ENCODE results near the gene SPPL2B.

Gene SPPL2B

DNA sequence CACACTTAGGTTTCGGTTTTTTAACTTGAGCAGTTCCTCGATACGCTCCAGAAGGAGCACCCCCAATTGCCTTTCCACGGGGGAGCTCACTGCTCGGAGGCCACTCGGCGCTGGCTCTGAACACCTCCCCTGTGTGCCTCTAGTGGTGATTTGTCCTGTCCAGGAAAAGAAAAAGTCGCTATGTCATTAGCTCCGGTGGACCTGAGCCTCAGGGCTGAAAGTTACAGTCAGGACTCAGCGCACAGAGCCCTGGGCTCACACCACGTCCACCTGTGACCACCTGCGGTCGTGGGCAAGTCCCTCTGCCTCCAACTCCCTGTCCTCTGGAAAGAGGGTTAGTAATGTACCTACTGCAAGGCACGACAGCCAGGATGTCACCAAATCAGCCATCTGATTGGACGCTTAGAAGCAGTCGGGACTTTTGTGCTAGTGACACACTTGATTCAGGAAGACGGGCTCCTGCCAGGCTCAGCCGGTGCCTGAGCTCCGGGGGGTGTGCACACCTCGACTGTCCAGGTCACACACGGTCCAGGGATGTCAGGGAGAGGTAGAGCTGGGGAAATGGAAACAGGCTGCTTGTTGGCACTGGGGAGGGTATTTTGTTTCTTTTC, 27.7 kb downstream of the SPPL2B start:
- DNase-seq: no peak

DNA sequence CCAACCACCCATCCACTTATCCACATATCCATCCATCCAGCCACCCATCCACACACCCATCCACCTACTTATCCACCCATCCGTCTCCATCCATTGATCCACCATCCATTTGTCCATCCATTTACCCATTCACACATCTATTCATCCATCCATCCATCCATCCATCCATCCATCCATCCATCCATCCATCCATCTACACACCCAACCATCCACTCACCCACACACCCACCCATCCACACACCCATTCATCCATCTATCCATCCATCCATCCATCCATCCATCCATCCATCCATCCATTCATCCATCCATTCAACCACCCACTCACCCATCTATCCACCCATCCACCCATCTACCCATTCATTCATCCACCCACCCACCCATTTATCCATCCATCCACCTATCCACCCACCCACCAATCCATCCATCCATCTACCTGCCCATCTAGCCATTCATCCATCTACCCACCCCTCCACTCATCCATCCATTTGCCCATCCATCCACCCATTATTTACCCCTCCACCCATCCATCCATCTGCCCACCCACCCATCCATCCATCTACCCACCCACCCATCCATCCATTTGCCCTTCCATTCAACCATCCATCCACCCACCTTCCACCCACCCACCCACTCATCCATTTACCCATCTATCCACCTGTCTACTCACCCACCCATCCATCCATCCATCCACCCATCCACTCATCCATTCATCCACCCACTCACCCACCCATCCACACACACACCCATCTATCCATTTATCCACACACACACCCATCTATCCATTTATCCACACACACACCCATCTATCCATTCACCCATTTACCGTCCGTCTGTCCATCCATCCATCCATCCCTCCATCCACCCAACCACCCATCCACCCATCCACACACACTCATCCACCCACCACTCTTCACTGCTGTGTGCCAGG, 29.1 kb downstream of the SPPL2B start:
- no peak for DNase-seq

DNA sequence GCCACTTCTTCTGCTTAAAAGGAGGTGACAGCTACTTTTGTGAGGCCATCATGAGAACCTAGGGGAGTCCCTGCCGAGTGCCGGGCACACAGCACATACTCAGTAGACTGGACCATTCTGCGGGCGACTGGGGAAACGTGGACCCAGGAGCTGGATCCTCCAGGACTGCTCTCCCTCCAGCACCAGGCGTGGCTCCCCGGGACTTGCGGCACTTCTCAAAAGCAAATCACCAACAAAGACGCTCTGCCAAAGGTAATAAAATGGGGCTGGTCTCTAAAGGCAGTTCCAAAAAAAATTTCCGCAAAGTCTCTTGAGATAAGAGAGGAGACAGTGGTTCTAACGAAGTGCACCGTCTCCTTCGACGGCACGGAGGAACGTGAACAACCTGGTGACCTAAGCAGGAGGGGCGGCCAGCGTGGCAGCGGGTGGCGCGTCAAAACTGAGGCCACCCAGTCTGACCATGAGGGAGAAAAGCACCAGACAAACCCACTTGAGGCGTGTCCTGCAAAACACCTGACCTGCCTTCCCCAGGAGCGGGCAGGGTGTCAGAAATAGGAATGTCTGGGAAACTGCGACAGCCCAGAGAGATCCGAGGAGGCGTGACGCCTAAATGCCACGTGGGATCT, 30.2 kb downstream of the SPPL2B start:
- no peak for DNase-seq

DNA sequence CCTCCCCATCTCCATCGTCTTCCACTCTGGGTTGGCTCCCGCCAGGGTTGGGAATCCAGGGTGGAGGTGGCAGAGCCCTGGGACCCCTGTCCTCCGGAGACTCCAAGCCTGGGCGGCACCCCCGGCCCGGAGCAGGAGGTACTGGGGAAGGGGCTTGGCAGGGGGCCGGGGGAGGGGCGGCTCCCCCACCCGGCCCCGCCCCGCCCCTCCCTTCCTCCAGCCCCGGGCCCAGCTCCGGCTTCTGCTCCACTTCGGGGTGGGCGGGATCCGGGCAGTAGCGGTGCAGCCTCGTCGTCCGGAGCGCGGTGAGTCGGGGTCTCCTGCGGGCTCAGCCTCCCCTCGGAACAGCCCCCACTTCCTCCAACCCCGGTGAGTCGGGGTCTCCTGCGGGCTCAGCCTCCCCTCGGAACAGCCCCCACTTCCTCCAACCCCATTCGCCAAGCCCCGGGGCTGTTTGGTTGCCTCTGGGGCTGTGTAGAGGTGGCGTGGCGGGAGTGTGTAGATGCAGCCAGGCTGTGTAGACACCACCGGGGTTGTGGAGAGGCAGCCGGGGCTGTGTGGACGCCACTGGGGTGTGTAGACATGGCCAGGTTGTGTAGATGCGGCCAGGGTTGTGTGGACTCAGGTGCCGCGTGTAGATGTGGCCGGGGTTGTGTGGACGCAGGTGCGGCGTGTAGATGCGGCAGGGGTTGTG, 31.7 kb downstream of the SPPL2B start, which contains the start of gene TMPRSS9:
TMPRSS9 (plus strand) TSS at position 274 of the 694 bp plus-strand sequence. CDS start 29,521 bp downstream, outside the sequence.
- DNase-seq: no peak

DNA sequence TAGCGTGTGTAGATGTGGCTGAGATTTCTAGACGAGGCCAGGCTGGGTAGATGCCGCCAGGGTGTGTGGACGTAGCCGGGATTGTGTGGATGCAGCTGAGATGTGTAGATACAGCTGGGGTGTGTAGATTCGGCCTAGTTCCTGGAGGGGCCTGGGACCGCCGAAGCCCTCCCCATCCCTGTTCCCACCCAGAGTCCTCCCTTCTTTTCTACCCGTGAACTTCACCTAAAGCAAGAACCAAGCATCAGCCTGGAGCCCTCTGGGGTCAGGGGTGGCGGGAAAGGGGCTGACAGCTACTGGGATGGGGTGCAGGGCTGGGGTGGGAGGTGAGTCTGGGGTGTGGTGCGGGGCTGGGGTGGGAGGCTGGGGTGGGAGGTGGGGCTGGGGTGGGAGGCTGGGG, 32.3 kb downstream of the SPPL2B start:
- DNase-seq: no peak

DNA sequence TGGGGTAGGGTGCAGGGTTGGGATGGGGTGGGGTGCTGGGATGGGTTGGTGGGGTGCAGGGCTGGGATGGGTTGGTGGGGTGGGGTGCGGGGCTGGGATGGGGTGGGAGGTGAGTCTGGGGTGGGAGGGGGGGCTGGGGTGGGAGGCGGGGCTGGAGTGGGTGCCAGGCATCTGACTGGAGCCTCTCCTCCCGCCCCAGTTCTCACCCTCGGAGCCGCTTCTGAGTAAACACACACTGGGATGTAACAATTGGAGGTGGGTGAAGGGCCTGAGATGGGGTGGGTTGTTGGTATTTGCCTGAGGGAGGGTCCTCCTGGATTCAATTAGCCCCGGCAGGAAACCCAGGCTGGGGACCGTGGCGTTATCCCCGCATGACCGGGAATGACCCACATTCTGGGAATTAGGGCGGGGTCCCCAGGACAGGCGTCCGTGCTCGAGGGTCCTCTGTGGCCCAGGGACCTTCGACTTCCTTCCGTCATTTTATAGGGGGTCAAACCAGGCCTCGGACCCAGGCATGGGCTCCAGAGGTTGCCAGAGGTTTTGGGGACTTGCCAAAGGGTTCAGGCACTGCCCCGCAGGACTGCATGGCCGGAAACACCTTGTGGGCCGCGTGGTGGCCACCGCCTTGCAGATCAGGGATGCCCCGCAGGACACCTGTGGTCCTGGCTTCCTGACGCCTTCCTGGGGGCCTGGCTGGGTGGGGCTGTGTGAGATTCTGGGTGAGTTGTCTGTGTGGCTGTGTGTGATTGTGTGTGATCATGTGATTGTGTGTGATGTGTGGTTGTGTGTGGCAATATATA, 33.0 kb downstream of the SPPL2B start:
- DNase-seq: no peak

DNA sequence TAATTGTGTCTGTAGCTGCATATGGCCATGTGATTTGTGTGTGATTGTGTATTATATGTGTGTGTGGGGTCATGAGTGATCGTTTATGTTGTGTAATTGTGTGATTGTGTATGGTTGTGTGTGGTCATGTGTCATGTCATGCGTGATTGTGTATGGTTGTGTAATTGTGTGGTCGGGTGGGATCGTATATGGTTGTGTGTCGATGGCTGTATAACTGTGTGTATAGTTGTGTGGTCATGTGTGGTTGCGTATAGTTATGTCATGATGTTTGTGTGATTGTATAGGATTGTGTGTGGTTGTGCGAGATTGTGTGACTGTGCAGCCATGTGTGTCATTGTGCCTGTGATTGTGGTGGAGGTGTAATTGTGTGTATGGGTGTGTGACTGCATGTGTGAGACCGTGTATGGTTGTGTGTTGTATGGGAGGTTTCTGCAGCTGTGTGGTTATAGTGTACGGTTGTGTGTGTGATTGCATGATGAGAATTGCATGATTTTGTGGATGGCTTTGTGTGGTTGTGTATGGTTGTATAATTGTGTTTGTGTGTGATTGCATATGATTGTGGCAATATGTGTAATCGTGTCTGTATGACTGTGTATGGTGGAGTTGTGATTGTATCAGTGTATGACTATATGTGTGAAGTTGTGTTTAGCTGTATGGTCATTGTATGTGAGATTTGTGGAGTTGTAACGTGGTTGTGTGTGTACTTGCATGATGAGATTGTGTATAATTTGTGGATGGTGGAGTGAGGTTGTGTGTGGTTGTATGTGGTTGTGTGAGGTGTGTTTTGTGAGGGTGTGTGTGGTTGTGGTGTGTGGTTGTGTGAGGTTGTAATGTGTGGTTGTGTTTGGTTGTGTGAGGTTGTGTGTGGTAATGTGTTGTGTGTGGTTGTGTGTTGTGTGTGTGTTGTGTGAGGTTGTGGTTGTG, 33.8 kb downstream of the SPPL2B start:
- DNase-seq: no peak

DNA sequence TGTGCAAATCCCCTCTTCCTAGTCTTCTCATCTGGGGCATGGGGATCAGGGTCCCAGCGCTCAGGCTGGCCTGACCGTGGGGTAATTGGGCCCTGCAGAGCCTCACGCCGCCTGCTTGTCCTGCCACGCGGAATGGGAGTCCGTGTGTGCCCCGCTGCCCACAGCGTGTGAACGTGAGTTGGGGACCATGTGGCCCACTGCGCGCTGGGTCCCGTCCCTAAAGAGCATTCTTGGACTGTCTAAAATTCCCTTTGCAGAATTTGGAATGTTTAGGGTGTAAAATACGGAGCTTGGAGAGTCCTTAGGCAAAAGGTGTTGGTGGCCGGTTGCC, 34.5 kb downstream of the SPPL2B start:
- DNase-seq: no peak

DNA sequence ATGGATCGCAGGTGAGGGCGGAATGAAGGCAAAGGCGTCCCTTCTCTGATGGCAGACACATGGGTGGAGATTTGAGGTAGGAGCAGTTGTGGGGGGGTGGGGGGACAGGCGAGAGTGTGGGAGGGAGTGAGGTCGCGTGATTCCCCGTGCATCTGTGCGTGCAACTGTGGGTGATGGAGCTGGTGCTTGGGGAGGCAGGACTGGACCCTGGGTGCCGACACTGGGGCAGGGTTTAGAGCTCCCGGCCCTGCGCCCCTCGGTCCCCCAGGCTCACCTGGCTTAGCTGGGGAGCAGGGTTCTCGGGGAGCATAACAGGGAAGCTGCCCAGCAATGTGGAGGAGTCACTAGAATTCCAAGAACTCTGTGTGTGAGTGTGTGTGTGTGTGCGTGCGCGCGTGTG, 34.9 kb downstream of the SPPL2B start:
- DNase-seq: no peak

DNA sequence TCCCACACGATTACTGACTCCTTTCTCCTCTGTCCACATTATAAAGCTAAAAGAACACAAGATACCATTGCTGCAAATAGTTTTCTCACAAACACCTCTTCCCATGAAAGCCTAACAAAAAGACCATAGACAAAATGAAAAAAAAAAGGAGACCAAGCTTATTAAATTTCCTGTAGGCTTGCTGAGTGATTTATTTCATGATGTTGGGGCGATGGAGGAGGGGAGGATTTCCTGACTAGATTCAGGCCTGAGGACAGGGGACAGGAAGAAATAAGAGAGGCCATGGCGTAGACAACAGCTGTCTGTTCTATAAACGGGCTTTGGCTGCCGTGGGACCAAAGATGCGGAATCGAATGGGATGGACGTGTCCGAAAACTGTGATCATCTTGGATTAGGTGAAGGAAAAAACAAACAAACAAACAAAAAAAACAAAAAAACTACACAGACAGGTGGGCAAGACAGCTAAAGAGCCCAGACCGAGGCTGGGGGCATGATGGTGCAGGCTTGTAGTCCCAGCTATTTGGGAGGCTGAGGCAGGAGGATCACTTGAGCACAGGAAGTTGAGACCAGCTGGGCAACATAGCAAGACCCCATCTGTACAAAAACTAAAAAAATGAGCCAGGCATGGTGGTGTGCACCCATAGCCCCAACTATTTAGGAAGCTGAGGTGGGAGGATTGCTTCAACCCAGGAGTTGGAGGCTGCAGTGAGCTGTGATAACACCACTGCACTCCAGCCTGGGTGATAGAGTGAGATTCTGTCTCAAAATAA, 36.9 kb downstream of the SPPL2B start:
- DNase-seq: no peak

DNA sequence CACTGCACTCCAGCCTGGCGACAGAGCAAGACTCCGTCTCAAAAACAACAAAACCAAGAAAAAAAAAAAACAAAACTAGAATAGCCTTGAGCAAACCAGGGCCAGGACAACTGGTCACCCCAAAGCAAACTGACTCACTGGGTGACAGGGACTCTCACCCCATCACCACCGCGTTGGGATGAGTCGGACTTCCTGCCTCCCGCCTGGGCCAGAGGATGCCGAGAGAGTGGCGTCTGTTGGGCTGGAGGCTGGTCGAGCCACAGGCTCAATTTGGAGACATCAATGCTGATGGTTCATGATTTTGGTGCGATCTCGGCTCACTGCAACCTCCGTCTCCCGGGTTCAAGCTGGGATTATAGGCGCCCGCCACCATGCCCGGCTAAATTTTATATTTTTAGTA, 43.2 kb downstream of the SPPL2B start:
- DNase-seq: no peak

DNA sequence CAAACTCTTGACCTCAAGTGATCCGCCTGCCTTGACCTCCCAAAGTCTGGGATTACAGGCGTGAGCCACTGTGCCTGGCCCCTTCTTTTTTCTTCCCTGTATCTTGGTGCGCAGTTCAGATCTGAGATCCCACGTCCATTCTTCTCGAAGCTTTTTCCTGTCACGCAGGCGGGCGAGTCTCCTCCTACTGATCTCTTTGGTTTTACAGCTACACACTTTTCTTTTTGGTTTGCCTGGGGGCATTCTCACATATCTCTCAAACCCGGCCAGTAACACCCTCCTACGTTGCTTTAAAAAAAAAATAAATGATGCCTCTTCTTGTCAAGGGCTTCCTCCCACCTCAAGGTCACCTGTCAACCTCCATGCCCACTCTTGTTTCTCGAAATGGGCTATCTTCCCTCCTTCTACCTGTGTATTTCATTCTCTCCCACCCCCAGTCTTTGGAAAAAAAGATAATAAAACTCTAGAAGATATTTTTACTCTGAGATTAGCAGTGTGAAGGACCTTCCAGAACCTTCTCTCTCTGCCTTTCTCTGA, 43.7 kb downstream of the SPPL2B start:
- no peak for DNase-seq

DNA sequence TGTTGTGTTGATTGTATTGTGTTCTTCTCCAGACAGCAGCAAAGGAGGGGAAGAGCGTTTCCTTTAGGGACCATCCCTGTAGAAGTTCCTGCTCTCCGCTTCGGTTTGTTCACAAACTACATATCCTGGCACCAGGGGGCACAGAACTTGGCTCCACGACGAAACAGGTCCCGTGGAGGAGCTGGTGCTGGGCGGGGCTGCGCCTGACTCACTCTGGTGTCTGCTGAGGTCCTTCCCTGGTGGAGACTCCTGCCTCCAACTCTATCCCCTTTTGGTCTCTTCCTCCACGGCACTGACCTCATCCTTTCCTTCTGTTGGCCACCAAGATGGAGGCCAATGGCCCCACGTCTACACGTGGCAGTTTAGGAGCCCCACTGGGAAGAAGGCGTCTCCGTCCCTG, 46.3 kb downstream of the SPPL2B start:
- no peak for DNase-seq

DNA sequence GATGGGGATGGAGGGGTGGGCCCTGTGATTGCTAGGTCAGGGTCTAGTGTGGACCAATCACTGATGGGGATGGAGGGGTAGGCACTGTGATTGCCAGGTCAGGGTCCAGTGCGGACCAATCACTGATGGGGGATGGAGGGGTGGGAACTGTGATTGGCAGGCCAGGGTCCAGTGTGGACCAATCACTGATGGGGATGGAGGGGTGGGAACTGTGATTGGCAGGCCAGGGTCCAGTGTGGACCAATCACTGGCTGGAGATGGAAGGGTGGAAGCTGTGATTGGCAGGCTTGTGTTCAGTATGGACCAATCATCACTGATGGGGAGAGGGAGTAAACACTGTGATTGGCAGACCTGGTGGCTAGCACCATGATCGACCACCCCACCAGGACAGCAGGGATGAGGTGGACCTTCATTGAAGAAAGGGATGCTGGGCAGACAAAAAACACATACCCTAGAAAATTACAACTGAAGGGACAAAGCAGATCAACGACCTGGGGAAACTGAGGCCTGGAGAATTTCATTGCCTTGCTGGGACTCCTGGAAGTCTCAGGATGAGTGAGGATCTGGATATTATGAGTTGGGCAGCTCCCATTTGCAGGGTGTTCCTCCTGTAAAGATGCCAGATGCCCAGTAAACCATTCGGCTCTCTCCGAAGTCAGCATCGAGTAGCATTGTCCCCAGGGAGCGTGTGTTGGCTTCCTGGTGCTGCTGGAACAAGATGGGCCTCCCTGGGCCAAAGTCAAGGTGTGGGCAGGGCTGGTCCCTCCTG, 47.1 kb downstream of the SPPL2B start:
- DNase-seq: no peak

DNA sequence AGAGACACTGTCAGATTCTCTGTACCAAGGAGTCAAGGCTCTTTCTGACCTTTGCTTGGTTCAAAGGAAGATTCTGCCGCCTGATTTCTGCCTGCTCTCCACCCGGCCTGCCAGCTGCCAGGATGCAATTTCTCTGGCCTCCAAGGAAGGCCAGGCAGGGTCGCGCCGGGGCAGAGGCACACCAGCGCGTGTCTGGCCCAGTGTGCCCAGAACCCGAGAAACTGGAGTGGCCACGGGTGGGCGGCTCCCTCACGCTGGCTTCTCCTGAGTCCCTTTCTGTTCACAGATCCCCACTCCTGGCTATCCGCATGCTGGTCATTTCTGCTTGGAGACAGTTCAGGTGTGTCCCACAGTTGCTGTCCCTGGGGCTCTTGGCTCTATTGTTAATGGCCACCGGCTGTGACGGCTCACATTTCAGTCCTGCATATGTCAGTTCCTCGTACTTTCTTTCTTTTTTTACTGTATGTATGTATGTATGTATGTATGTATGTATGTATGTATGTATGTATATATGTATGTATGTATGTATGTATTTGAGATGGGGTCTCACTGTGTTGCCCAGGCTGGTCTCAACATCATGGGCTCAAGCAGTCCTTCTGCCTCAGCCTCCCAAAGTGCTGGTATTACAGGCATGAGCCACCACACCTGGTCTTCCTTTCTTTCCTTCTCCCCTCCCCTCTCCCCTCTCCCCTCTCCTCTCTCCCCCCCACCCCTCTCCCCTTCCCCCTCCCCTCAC, 48.5 kb downstream of the SPPL2B start:
- no peak for DNase-seq

DNA sequence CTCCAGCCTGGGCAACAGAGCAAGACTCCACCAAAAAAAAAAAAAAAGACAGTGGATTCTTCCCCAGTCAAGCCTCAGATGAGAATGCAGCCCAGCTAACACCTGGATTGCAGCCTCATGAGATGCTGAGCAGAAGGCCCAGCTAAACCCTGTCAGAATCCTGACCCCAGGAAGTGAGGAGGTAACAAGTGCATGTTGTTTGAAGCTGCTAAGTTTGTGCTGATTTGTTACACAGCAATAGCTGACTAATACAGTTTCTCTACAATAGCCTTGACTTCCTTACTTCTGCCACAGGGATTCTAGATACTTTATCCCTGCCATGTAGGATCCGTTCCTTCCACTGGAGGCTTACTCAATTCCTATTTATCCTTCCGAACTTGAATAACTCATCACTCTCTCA, 52.1 kb downstream of the SPPL2B start:
- DNase-seq: no peak

DNA sequence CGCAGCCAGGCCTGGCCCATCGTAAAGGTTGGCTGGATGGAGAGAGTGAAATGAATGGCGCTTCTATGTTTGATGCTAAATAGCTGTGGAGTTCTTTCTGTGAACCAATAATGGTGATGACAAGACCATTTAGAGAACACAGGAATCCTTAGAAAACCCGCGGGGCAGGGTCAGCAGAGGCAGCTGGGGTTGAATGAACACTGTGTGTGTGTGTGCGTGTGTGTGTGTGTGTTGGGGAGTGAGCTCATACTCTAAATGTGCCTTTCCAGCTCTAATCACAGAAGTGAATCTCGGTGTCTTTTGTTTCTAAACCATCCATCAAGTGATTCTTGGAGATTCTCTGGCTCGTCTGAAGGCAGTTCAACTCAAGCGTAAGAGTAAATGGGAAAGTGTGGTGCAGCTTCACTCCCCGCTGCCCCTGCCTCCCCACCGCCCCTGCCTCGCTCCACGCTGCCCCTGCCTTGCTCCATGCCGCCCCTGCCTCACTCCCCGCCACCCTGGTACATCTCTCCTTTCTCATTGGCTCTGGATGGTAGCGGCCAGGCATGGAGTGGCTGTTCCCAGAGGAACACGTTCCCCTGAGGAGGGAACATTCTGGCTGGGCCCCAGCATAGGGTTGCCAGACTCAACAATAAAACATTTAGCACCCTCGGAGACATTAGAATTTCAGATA, 52.8 kb downstream of the SPPL2B start:
- DNase-seq: no peak

DNA sequence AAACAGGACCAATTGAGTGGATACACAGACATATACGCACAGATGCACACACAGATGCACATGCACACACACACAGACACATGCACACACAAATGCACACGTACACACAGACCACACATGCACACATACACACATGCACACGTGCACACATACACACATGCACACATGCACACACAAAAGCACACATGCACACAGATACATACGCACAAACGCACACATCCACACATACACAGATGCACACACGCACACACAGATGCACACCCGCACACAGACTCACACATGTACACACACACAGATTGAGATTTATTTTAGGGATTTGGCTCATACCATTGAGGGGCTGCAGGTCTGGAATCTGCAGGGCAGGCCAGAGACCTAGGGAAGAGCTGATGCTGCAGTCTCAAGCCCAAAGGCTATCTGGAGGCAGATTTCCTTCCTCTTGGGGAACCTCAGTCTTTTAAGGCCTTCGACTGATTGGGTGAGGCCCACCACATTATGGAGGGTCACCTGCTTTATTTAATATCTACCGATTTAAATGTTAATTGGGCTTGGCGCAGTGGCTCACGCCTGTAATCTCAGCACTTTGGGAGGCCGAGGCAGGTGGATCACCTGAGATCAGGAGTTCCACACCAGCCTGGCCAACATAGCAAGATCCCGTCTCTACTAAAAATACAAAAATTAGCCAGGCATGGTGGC, 54.2 kb downstream of the SPPL2B start:
- DNase-seq: no peak

All from CD4-positive, alpha-beta T cell treated with Interferon gamma for 1 hour (primary cell).